Adipocyte (in vitro differentiated cells): Measurements from ENCODE around the gene LPAR1.

ENCODE experiments used
- DNase-seq: peaks from one replicate; pipeline ENCODE4 v3.0.0-alpha.2; 2015; ENCODE audit warnings: low read depth
- H3K27me3 ChIP-seq: replicated peaks from 2 replicates; pipeline ENCODE4 v1.7.0; 2013; ENCODE audit warnings: mild to moderate bottlenecking, low read length, moderate library complexity; ENCODE audit not compliant: control insufficient read depth, insufficient read depth
- H3K36me3 ChIP-seq: 2 replicates; pipeline ENCODE4 v1.7.0; 2013; ENCODE audit warnings: low read length, mild to moderate bottlenecking, moderate library complexity; ENCODE audit not compliant: control insufficient read depth, insufficient read depth, severe bottlenecking
- H3K4me1 ChIP-seq: 2 replicates; pipeline ENCODE4 v1.7.0; 2013; ENCODE audit warnings: mild to moderate bottlenecking, low read length, moderate library complexity; ENCODE audit not compliant: control insufficient read depth, insufficient read depth
- H3K4me3 ChIP-seq: 2 replicates; pipeline ENCODE4 v1.7.0; 2013; ENCODE audit warnings: mild to moderate bottlenecking, low read length, moderate library complexity
- H3K9ac ChIP-seq: 2 replicates; pipeline ENCODE4 v1.7.0; 2013; ENCODE audit warnings: mild to moderate bottlenecking, low read length, moderate library complexity
- H3K9me3 ChIP-seq: 2 replicates; pipeline ENCODE4 v1.7.0; 2013; ENCODE audit warnings: mild to moderate bottlenecking, low read length, moderate library complexity; ENCODE audit not compliant: control insufficient read depth

LPAR1 gene

GRCh38 chr9:110912419-110913291, 125.6 kb downstream of the LPAR1 start:
- Histone ChIP-seq H3K4me1 (peaks cover 66% of the 10 kb centered on the region), H3K9me3 (peaks cover 15% of the 10 kb centered on the region), H3K27me3 (no peaks in the 10 kb centered on the region), H3K4me3 (peak overlapping the region; percentile 69), H3K9ac (peak overlapping the region; percentile 86), H3K36me3 (peaks cover 17% of the 10 kb centered on the region)
- peak; percentile 29 for DNase-seq

GRCh38 chr9:110911659-110912418, 126.4 kb downstream of the LPAR1 start:
- Histone ChIP-seq H3K4me3 (peak overlapping the region; percentile 69), H3K9me3 (peaks cover 15% of the 10 kb centered on the region), H3K4me1 (peaks cover 61% of the 10 kb centered on the region), H3K36me3 (peaks cover 17% of the 10 kb centered on the region), H3K27me3 (no peaks in the 10 kb centered on the region), H3K9ac (peak overlapping the region; percentile 86)
- peak; percentile 93 for DNase-seq

GRCh38 chr9:110908894-110909293, 129.4 kb downstream of the LPAR1 start:
- H3K9me3 ChIP-seq = peaks cover 15% of the 10 kb centered on the region
- no peak overlapping the region for H3K4me3 ChIP-seq
- H3K27me3 ChIP-seq = no peaks in the 10 kb centered on the region
- DNase-seq = no peak
- H3K4me1 ChIP-seq = peaks cover 39% of the 10 kb centered on the region
- no peak overlapping the region for H3K9ac ChIP-seq
- peaks cover 18% of the 10 kb centered on the region for H3K36me3 ChIP-seq

- DNase-seq = peak; percentile 60
- H3K36me3 ChIP-seq = peaks cover 3% of the 10 kb centered on the region
- peaks cover 57% of the 10 kb centered on the region for H3K4me1 ChIP-seq
- H3K9me3 ChIP-seq = no peaks in the 10 kb centered on the region
- H3K9ac ChIP-seq = peak overlapping the region; percentile 64
- no peak overlapping the region for H3K4me3 ChIP-seq
- H3K27me3 ChIP-seq = no peaks in the 10 kb centered on the region
Observed at GRCh38 chr9:110900917-110901316, 137.4 kb downstream of the LPAR1 start.

GRCh38 chr9:110900456-110900855, 137.8 kb downstream of the LPAR1 start:
- no peaks in the 10 kb centered on the region for H3K36me3 ChIP-seq
- no peaks in the 10 kb centered on the region for H3K9me3 ChIP-seq
- peak overlapping the region; percentile 22 for H3K4me3 ChIP-seq
- H3K9ac ChIP-seq = peak overlapping the region; percentile 64
- peak; percentile 72 for DNase-seq
- peaks cover 61% of the 10 kb centered on the region for H3K4me1 ChIP-seq
- H3K27me3 ChIP-seq = no peaks in the 10 kb centered on the region

GRCh38 chr9:110898866-110899265, 139.4 kb downstream of the LPAR1 start:
- peaks cover 76% of the 10 kb centered on the region for H3K4me1 ChIP-seq
- H3K9me3 ChIP-seq = no peaks in the 10 kb centered on the region
- DNase-seq = no peak
- H3K36me3 ChIP-seq = peaks cover 5% of the 10 kb centered on the region
- H3K9ac ChIP-seq = peak overlapping the region; percentile 69
- no peaks in the 10 kb centered on the region for H3K27me3 ChIP-seq
- H3K4me3 ChIP-seq = peak overlapping the region; percentile 42

- no peaks in the 10 kb centered on the region for H3K9me3 ChIP-seq
- H3K9ac ChIP-seq = peak overlapping the region; percentile 69
- no peaks in the 10 kb centered on the region for H3K27me3 ChIP-seq
- H3K4me3 ChIP-seq = no peak overlapping the region
- peaks cover 74% of the 10 kb centered on the region for H3K4me1 ChIP-seq
- no peak for DNase-seq
- peaks cover 8% of the 10 kb centered on the region for H3K36me3 ChIP-seq
Observed at GRCh38 chr9:110898358-110898757, 139.9 kb downstream of the LPAR1 start.

GRCh38 chr9:110897943-110898342, 140.3 kb downstream of the LPAR1 start:
- DNase-seq = peak; percentile 59
- Histone ChIP-seq H3K4me1 (peaks cover 71% of the 10 kb centered on the region), H3K4me3 (no peak overlapping the region), H3K9me3 (no peaks in the 10 kb centered on the region), H3K27me3 (no peaks in the 10 kb centered on the region), H3K9ac (peak overlapping the region; percentile 69), H3K36me3 (peaks cover 8% of the 10 kb centered on the region)

GRCh38 chr9:110895147-110895905, 142.9 kb downstream of the LPAR1 start:
- DNase-seq = peak; percentile 40
- Histone ChIP-seq H3K4me1 (peaks cover 77% of the 10 kb centered on the region), H3K4me3 (no peak overlapping the region), H3K9ac (peak overlapping the region; percentile 76), H3K9me3 (no peaks in the 10 kb centered on the region), H3K36me3 (peaks cover 8% of the 10 kb centered on the region), H3K27me3 (no peaks in the 10 kb centered on the region)

GRCh38 chr9:110894731-110895130, 143.5 kb downstream of the LPAR1 start:
- Histone ChIP-seq H3K4me1 (peaks cover 77% of the 10 kb centered on the region), H3K36me3 (peaks cover 8% of the 10 kb centered on the region), H3K9me3 (no peaks in the 10 kb centered on the region), H3K27me3 (no peaks in the 10 kb centered on the region), H3K4me3 (no peak overlapping the region), H3K9ac (peak overlapping the region; percentile 76)
- peak; percentile 12 for DNase-seq

- Histone ChIP-seq H3K27me3 (no peaks in the 10 kb centered on the region), H3K4me1 (peaks cover 62% of the 10 kb centered on the region), H3K9me3 (no peaks in the 10 kb centered on the region), H3K9ac (no peak overlapping the region), H3K36me3 (peaks cover 8% of the 10 kb centered on the region), H3K4me3 (no peak overlapping the region)
- no peak for DNase-seq
Observed at GRCh38 chr9:110892689-110893088, 145.6 kb downstream of the LPAR1 start.
